ENCODE results near the gene GPX1. TPM values are rescaled to one million over a fixed set of nuclear protein-coding genes. Genes with fewer than 3 reads are reported as not detected.
"Not testable (repeated sequence)": the region's sequence is repeated elsewhere in the genome, so short reads cannot be mapped to it uniquely, and the experiment has no call there.

GPX1 gene
- total RNA-seq, 1 donor from 2014 or later = 633 TPM

- no peaks in the 10 kb centered on the region for H3K27me3 ChIP-seq (ENCODE audit: control insufficient read depth, insufficient read depth, low read length)
- peak; percentile 32 for DNase-seq (ENCODE audit: low read depth)
- peaks cover 5% of the 10 kb centered on the region for H3K36me3 ChIP-seq (ENCODE audit: control insufficient read depth, insufficient read depth, low read length)
- FAIRE-seq = no peak
- H3K4me3 ChIP-seq (ENCODE audit: low read depth, low read length) = no peak overlapping the region
- TF ChIP-seq, protein P1, sequence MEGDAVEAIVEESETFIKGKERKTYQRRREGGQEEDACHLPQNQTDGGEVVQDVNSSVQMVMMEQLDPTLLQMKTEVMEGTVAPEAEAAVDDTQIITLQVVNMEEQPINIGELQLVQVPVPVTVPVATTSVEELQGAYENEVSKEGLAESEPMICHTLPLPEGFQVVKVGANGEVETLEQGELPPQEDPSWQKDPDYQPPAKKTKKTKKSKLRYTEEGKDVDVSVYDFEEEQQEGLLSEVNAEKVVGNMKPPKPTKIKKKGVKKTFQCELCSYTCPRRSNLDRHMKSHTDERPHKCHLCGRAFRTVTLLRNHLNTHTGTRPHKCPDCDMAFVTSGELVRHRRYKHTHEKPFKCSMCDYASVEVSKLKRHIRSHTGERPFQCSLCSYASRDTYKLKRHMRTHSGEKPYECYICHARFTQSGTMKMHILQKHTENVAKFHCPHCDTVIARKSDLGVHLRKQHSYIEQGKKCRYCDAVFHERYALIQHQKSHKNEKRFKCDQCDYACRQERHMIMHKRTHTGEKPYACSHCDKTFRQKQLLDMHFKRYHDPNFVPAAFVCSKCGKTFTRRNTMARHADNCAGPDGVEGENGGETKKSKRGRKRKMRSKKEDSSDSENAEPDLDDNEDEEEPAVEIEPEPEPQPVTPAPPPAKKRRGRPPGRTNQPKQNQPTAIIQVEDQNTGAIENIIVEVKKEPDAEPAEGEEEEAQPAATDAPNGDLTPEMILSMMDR (IDR thresholded peaks at IDR 0.05; ENCODE audit: insufficient read depth, low read length, severe bottlenecking) = no peak
Observed at GRCh38 chr3:49352890-49353421, 5.2 kb downstream of the GPX1 start.

DNA sequence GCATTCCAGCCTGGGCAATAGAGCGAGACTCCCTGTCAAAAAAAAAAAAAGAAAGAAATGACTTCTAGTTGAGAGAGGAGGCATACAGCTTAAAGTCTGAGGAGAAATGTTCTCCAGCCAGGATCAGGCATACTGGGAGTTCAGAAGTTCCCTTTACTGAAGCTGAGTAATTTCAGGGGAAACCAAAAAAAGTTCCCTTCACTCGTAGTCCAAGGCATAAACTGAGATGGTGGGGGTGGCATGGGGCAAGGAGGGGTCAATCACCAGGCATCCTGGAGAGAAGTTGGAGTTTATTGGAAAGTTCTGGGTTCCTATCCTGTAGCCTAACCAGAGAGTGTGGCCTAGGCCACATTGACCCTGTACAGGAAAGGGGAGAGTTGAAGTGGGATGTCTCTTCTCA is 5.9 kb downstream of the GPX1 start:
- DNase-seq (ENCODE audit: low read depth) (no peak), FAIRE-seq (no peak)
- H3K27me3 ChIP-seq (ENCODE audit: control insufficient read depth, insufficient read depth, low read length) = no peaks in the 10 kb centered on the region
- H3K36me3 ChIP-seq (ENCODE audit: control insufficient read depth, insufficient read depth, low read length) = peaks cover 5% of the 10 kb centered on the region
- TF ChIP-seq, protein P1 (IDR thresholded peaks at IDR 0.05; ENCODE audit: insufficient read depth, low read length, severe bottlenecking) = no peak
- no peak overlapping the region for H3K4me3 ChIP-seq (ENCODE audit: low read depth, low read length)

DNA sequence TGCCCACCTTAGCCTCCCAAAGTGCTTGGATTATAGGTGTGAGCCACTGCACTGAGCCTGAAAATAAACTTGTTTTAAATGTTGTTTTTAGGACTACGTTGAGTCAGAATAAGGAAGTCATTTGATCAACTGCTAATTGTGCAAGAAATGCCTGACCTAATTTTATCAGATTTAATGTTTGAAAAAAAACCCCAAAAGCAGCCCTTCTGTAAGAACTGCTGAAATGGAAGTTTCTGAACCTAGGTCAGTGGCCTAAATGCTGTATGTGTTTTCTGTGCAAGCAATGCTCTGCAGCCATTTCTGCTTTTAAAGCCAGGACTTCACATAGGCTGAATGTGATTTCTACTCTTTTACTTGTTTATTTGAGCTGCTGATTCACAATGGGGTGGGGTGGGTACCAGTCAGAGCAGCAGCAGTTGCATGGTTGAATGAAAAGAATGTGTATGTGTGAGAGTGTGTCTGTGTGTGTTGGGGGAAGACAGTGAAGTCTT is 6.6 kb downstream of the GPX1 start:
- peak; percentile 92 for DNase-seq (ENCODE audit: low read depth)
- peaks cover 5% of the 10 kb centered on the region for H3K36me3 ChIP-seq (ENCODE audit: control insufficient read depth, insufficient read depth, low read length)
- FAIRE-seq = no peak
- H3K27me3 ChIP-seq (ENCODE audit: control insufficient read depth, insufficient read depth, low read length) = no peaks in the 10 kb centered on the region
- H3K4me3 ChIP-seq (ENCODE audit: low read depth, low read length) = no peak overlapping the region
- TF ChIP-seq, protein P1 (IDR thresholded peaks at IDR 0.05; ENCODE audit: insufficient read depth, low read length, severe bottlenecking) = no peak

DNA sequence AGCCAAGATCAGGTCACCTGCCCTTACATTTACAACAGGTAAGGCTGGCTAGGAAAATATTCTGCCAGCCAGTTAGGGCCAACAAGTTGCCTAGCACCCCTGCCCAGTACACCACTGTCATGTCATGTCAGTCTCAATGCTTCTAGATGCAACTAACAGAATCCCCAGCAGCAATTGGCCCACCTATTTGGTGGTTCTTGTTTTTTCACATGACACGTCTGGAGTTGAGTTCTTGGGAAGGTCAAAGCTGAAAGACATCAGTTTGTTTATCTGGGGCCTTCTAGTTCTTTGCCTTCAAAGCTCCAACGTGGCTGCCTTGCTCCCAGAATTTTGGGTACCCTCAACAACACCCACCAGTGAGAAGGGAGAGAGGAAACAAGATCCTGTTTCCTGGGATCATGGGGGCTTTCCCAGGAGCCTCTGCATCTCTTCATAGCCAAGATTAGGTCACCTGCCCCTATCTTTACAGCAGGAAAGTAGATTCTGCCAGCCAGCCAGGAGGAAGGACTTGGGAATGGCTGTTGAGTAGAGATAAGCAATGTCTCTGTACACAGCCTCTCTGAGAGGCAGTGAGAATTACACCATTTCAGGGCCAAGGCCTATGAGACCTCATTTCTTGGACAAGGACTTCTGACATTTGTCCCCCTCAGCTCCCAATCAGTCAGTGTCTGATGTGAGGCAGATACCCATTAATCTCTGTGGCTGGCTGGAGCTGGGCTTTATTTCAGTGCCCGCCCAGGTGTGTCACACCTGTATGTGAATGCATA is 8.6 kb downstream of the GPX1 start:
- DNase-seq (ENCODE audit: low read depth) = no peak
- H3K36me3 ChIP-seq (ENCODE audit: control insufficient read depth, insufficient read depth, low read length) = no peaks in the 10 kb centered on the region
- FAIRE-seq = no peak
- H3K27me3 ChIP-seq (ENCODE audit: control insufficient read depth, insufficient read depth, low read length) = no peaks in the 10 kb centered on the region
- H3K4me3 ChIP-seq (ENCODE audit: low read depth, low read length) = no peak overlapping the region
- TF ChIP-seq, protein P1 (IDR thresholded peaks at IDR 0.05; ENCODE audit: insufficient read depth, low read length, severe bottlenecking) = no peak

DNA sequence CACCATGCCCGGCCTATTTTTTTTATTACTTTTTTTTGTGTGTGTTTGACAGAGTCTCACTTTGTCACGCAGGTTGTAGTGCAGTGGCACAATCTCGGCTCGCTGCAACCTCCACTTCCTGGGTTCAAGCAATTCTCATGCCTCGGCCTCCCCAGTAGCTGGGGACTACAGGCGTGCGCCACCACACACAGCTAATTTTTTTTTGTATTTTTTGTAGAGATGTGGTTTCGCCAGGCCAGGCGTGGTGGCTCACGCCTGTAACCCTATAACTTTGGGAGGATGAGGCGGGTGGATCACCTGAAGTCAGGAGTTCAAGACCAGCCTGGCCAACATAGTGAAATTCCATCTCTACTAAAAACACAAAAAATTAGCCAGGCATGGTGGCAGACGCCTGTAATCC is 9.8 kb downstream of the GPX1 start:
- H3K36me3 ChIP-seq (ENCODE audit: control insufficient read depth, insufficient read depth, low read length); H3K27me3 ChIP-seq (ENCODE audit: control insufficient read depth, insufficient read depth, low read length); FAIRE-seq; H3K4me3 ChIP-seq (ENCODE audit: low read depth, low read length); DNase-seq (ENCODE audit: low read depth): not testable (repeated sequence)

DNA sequence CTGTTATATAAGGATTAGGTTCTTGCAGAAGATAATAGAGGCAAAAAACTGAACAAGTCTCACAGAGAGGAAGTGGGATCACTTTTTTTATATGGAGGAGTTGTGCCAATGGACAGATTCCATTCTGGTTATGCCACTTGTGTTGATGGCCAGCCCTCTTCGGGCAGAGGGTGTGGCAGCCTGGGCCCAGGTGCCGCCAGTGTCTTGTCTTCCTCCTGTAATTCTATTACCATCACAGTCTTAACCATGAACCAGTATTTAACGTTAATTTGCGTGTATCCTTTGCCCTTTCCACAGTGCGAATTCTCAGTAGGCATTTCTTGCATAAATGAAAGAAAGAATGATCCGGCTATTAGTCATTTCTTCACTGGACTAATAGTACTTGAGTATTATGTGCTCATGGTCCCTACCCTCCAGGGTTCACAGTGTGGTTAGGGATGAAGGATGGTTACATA is 11.3 kb downstream of the GPX1 start:
- TF ChIP-seq, protein P1 (IDR thresholded peaks at IDR 0.05; ENCODE audit: insufficient read depth, low read length, severe bottlenecking) = no peak
- FAIRE-seq (no peak), DNase-seq (ENCODE audit: low read depth) (peak; percentile 84)
- no peaks in the 10 kb centered on the region for H3K27me3 ChIP-seq (ENCODE audit: control insufficient read depth, insufficient read depth, low read length)
- no peak overlapping the region for H3K4me3 ChIP-seq (ENCODE audit: low read depth, low read length)
- H3K36me3 ChIP-seq (ENCODE audit: control insufficient read depth, insufficient read depth, low read length) = no peaks in the 10 kb centered on the region

Measured in bronchial epithelial cell (primary cell).